ENCODE data around the gene ANKLE1. TPM values are rescaled to one million over a fixed set of nuclear protein-coding genes. Genes with fewer than 3 reads are reported as not detected.

ANKLE1 gene
- total and polyA plus RNA-seq, 2 experiments from 2014 or later = 9.1 to 20.2 TPM

GRCh38 chr19:17260842-17261325 lies 20.8 kb upstream of the ANKLE1 start (continued):
- TF ChIP-seq ZNF462 (CRISPR knock-in tag; IDR thresholded peaks at IDR 0.05) = no peak

- 0 out of 2 replicates have a peak, but pooled peaks cover 5% of the 10 kb centered on the region for H3K4me1 ChIP-seq (ENCODE audit: insufficient read depth)
- no peak overlapping the region for H3K27ac Mint-ChIP-seq
- H3K4me1 Mint-ChIP-seq = peaks cover 23% of the 10 kb centered on the region
- TF ChIP-seq EZH2 (IDR thresholded peaks at IDR 0.05; ENCODE audit: low read depth, unreplicated experiment) (no peak), ETS1 (IDR thresholded peaks at IDR 0.05) (no peak), JUNB (IDR thresholded peaks at IDR 0.05; ENCODE audit: unreplicated experiment) (no peak), NANOG (IDR thresholded peaks at IDR 0.05; ENCODE audit: borderline replicate concordance) (no peak), CREB1 (CRISPR knock-in tag; IDR thresholded peaks at IDR 0.05; ENCODE audit: low read depth) (no peak), POLR2AphosphoS5 (IDR thresholded peaks at IDR 0.05; ENCODE audit: low read depth) (no peak), EZH2phosphoT487 (IDR thresholded peaks at IDR 0.05; ENCODE audit: unreplicated experiment) (no peak)
- H3K36me3 Mint-ChIP-seq (ENCODE audit: low read depth) = peaks cover 28% of the 10 kb centered on the region
- ATAC-seq (no peak), DNase-seq (ENCODE audit: low spot score) (no peak)
- H3K4me3 ChIP-seq = no peak overlapping the region
- H3K9me2 ChIP-seq (ENCODE audit: insufficient read depth) = no peaks in the 10 kb centered on the region
- H3K27me3 ChIP-seq (ENCODE audit: insufficient read depth) = no peaks in the 10 kb centered on the region
- no peak overlapping the region for H2AFZ ChIP-seq
- H4K20me1 ChIP-seq (replicated peaks; ENCODE audit: insufficient read depth) = no peaks in the 10 kb centered on the region
- H3K36me3 ChIP-seq (ENCODE audit: insufficient read depth) = peaks cover 3% of the 10 kb centered on the region; the same call in 1 of the 2 replicates
- H3K27ac ChIP-seq (ENCODE audit: low read depth) = no peak overlapping the region
- 0 out of 2 replicates have a peak, but pooled peaks cover 2% of the 10 kb centered on the region for H3F3A ChIP-seq (replicated peaks; ENCODE audit: low read depth)
- peaks cover 28% of the 10 kb centered on the region for H3K27me3 Mint-ChIP-seq (ENCODE audit: insufficient read depth, low read depth, poor library complexity)
- peaks cover 27% of the 10 kb centered on the region; the same call in 2 of the 3 replicates for H3K9me3 Mint-ChIP-seq
- no peak overlapping the region for H3K4me2 ChIP-seq
- no peaks in the 10 kb centered on the region for H3K79me2 ChIP-seq (replicated peaks; ENCODE audit: insufficient read depth)
- no peak overlapping the region for H3K4me3 Mint-ChIP-seq
These were observed 19.1 kb upstream of the ANKLE1 start for GRCh38 chr19:17262557-17262956.

All from GM23338 (cell line).